ENCODE data around the gene SDK2.
A peak's percentile ranks its signal among the peaks of the same experiment; 100 is the strongest.

Gene SDK2

DNA sequence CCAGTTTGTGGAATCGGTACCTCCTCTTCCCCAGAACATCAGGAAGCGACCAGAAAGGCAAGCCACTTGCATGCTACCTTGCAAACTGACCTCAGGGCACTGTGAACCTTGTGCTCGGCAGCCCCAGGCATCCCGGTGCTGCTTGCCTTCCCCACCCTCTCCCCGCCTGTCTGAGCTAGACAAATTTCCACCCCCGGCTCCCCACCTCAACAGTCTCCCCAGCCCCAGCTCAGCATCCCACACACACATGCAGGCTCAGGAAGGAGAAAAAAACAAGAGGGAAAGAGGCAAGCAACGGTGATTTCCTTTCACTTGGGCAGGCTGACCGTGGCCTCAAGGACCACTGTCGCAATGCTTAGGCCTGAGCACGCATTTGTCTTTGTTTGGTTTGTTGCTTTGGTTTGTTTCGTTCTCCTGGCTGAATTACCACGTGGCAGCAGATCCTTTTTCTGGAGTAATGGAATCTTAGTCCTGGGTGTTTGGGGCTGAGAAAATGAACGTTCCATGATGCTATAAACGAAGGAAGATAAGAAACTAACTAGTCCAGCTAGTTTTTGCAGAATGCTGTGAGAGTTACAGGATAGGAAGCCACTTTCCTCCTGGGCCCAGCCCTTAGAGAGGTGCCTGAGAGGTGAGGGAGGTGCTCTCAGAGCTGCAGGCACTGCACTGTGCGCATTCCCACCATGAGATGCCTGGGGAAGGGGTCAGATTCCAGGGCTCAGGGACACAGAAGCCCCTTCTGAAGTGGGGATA lies 27.9 kb downstream of the SDK2 start:
- Histone ChIP-seq H3K36me3 (ENCODE audit: control insufficient read depth, insufficient read depth, low read length) (no peaks in the 10 kb centered on the region), H3K27me3 (ENCODE audit: control insufficient read depth, insufficient read depth, low read length) (no peaks in the 10 kb centered on the region), H3K9ac (ENCODE audit: low read depth, low read length) (no peak overlapping the region), H3K4me1 (ENCODE audit: control insufficient read depth, insufficient read depth, low read length) (peaks cover 33% of the 10 kb centered on the region), H3K4me3 (ENCODE audit: low read depth, low read length) (no peak overlapping the region), H3K9me3 (ENCODE audit: control insufficient read depth, insufficient read depth, low read length) (no peaks in the 10 kb centered on the region)

DNA sequence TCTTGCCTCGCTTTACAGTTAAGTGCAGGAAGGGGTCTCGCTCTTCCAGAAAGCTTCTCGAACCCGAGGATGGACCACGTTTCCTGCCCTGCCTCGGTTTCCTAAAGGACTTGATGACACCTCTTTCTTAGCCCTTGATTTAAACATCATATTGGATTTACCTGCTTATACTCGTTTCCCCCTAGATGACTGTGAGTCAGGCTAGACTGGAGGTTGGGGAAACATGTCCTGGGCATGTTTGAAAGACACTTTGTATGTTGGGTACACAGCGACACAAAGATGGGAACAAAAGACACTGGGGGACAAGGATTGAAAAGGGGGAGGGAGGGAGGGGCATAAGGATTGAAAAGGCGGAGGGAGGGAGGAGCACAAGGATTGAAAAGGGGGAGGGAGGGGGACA lies 30.0 kb downstream of the SDK2 start:
- Histone ChIP-seq H3K4me1 (ENCODE audit: control insufficient read depth, insufficient read depth, low read length) (peaks cover 33% of the 10 kb centered on the region), H3K36me3 (ENCODE audit: control insufficient read depth, insufficient read depth, low read length) (no peaks in the 10 kb centered on the region), H3K27me3 (ENCODE audit: control insufficient read depth, insufficient read depth, low read length) (no peaks in the 10 kb centered on the region), H3K9me3 (ENCODE audit: control insufficient read depth, insufficient read depth, low read length) (no peaks in the 10 kb centered on the region), H3K4me3 (ENCODE audit: low read depth, low read length) (peak overlapping the region; percentile 18), H3K9ac (ENCODE audit: low read depth, low read length) (peak overlapping the region; percentile 16)

GRCh38 chr17:73613271-73614233 lies 30.7 kb downstream of the SDK2 start:
- H3K9ac ChIP-seq (ENCODE audit: low read depth, low read length) = peak overlapping the region; percentile 16
- H3K36me3 ChIP-seq (ENCODE audit: control insufficient read depth, insufficient read depth, low read length) = no peaks in the 10 kb centered on the region
- H3K4me3 ChIP-seq (ENCODE audit: low read depth, low read length) = peak overlapping the region; percentile 40
- no peaks in the 10 kb centered on the region for H3K27me3 ChIP-seq (ENCODE audit: control insufficient read depth, insufficient read depth, low read length)
- H3K4me1 ChIP-seq (ENCODE audit: control insufficient read depth, insufficient read depth, low read length) = peaks cover 33% of the 10 kb centered on the region
- H3K9me3 ChIP-seq (ENCODE audit: control insufficient read depth, insufficient read depth, low read length) = no peaks in the 10 kb centered on the region

DNA sequence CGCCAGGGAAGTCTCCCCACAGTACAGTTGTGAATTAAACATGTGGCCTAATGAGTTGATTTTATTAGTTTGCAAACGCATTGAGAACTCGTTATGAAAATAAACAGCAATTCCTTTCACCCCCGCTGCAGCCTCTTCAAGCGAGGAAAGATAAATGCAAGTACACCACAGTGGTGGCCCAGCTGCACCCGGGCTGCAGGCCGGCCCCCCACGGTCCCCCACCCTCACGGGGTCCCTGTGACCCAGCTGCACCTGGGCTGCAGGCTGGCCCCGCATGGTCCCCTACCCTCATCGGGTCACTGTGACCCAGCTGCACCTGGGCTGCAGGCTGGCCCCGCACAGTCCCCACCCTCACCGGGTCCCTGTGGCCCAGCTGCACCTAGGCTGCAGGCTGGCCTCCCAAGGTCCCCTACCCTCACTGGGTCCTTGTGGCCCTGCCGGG lies 32.2 kb downstream of the SDK2 start:
- no peak overlapping the region for H3K9ac ChIP-seq (ENCODE audit: low read depth, low read length)
- H3K4me1 ChIP-seq (ENCODE audit: control insufficient read depth, insufficient read depth, low read length) = peaks cover 22% of the 10 kb centered on the region
- no peaks in the 10 kb centered on the region for H3K27me3 ChIP-seq (ENCODE audit: control insufficient read depth, insufficient read depth, low read length)

GRCh38 chr17:73611630-73612029 lies 32.6 kb downstream of the SDK2 start:
- no peaks in the 10 kb centered on the region for H3K9me3 ChIP-seq (ENCODE audit: control insufficient read depth, insufficient read depth, low read length)
- H3K4me1 ChIP-seq (ENCODE audit: control insufficient read depth, insufficient read depth, low read length) = peaks cover 20% of the 10 kb centered on the region
- no peak overlapping the region for H3K9ac ChIP-seq (ENCODE audit: low read depth, low read length)
- no peaks in the 10 kb centered on the region for H3K27me3 ChIP-seq (ENCODE audit: control insufficient read depth, insufficient read depth, low read length)
- H3K36me3 ChIP-seq (ENCODE audit: control insufficient read depth, insufficient read depth, low read length) = no peaks in the 10 kb centered on the region
- H3K4me3 ChIP-seq (ENCODE audit: low read depth, low read length) = no peak overlapping the region

More for the DNA sequence above, 32.2 kb downstream of the SDK2 start:
- Histone ChIP-seq H3K36me3 (ENCODE audit: control insufficient read depth, insufficient read depth, low read length) (no peaks in the 10 kb centered on the region), H3K9me3 (ENCODE audit: control insufficient read depth, insufficient read depth, low read length) (no peaks in the 10 kb centered on the region), H3K4me3 (ENCODE audit: low read depth, low read length) (no peak overlapping the region)

DNA sequence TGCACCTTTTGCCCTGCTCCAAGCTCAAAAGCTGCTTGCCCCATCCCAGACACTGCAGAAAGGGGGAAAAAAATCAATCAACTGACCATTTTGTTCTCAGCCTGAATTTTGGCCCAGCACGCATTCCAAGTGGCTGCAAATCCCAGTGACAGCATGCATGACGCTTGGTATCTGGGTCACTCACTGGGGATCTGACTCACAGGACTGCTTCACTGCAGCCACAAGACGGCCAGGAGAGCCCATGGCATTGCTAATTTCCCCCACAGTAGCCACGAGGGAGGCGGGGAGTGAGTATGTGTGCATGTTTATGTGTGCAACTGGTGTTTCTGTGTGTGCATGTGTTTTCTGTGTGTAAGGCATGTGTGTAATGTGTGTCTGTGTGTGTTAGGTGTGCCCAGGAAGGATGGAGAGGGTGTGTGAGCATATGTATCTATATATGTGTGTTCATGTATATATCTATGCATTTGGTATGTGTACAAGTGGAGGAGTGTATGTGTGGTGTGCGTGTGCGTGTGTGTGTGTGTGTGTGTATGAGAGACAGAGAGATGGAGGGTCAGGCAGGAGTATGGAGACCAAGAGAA lies 33.8 kb downstream of the SDK2 start:
- H3K9ac ChIP-seq (ENCODE audit: low read depth, low read length) = no peak overlapping the region
- H3K4me1 ChIP-seq (ENCODE audit: control insufficient read depth, insufficient read depth, low read length) = peaks cover 15% of the 10 kb centered on the region
- no peaks in the 10 kb centered on the region for H3K9me3 ChIP-seq (ENCODE audit: control insufficient read depth, insufficient read depth, low read length)
- no peak overlapping the region for H3K4me3 ChIP-seq (ENCODE audit: low read depth, low read length)
- H3K27me3 ChIP-seq (ENCODE audit: control insufficient read depth, insufficient read depth, low read length) = no peaks in the 10 kb centered on the region
- no peaks in the 10 kb centered on the region for H3K36me3 ChIP-seq (ENCODE audit: control insufficient read depth, insufficient read depth, low read length)

GRCh38 chr17:73609758-73610157 lies 34.5 kb downstream of the SDK2 start:
- H3K9me3 ChIP-seq (ENCODE audit: control insufficient read depth, insufficient read depth, low read length) = no peaks in the 10 kb centered on the region
- no peaks in the 10 kb centered on the region for H3K36me3 ChIP-seq (ENCODE audit: control insufficient read depth, insufficient read depth, low read length)
- no peak overlapping the region for H3K4me3 ChIP-seq (ENCODE audit: low read depth, low read length)
- H3K4me1 ChIP-seq (ENCODE audit: control insufficient read depth, insufficient read depth, low read length) = peaks cover 8% of the 10 kb centered on the region
- H3K9ac ChIP-seq (ENCODE audit: low read depth, low read length) = no peak overlapping the region
- H3K27me3 ChIP-seq (ENCODE audit: control insufficient read depth, insufficient read depth, low read length) = no peaks in the 10 kb centered on the region

DNA sequence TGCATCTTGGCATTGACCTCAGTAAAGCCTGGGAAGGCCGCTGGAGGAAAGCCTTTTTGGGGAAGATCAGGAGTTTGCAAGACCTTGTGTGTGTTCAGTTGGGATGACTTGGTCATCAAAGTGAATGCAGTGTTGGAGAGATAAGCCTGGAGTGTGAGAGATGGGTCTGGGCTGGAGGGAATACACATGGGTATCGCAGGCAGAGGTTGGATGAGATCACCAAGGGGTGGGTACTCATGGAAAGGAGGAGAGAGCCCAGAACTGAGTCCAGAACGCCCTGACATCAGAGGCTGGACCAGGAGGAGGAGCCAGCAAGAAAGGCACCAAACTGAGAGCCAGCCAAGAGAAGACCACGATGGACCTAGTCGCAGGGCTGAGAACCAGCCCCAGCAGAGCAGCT lies 35.2 kb downstream of the SDK2 start:
- no peak overlapping the region for H3K4me3 ChIP-seq (ENCODE audit: low read depth, low read length)
- no peaks in the 10 kb centered on the region for H3K9me3 ChIP-seq (ENCODE audit: control insufficient read depth, insufficient read depth, low read length)
- no peaks in the 10 kb centered on the region for H3K27me3 ChIP-seq (ENCODE audit: control insufficient read depth, insufficient read depth, low read length)
- no peak overlapping the region for H3K9ac ChIP-seq (ENCODE audit: low read depth, low read length)
- H3K36me3 ChIP-seq (ENCODE audit: control insufficient read depth, insufficient read depth, low read length) = no peaks in the 10 kb centered on the region
- peaks cover 4% of the 10 kb centered on the region for H3K4me1 ChIP-seq (ENCODE audit: control insufficient read depth, insufficient read depth, low read length)

DNA sequence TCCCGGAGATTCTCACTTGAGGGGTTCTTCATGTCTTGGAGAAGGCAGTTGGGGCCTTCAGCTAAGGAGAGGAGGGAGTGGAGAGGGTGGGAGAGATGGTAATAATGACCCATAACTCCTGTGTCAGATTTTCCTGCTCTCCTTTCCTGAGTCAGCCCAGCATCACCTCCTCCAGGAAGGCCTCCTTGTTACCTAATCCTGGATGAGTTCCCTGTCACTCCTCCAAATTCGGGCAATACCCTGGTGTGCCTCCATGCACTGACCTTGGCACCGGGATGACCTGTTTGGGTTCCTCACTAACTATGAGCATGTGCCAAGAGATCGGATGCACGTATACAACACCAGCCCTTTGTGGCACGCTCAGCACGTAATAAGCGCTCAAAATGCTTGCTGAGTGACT lies 38.8 kb downstream of the SDK2 start:
- H3K4me1 ChIP-seq (ENCODE audit: control insufficient read depth, insufficient read depth, low read length) = no peaks in the 10 kb centered on the region
- H3K9ac ChIP-seq (ENCODE audit: low read depth, low read length) = no peak overlapping the region
- no peaks in the 10 kb centered on the region for H3K36me3 ChIP-seq (ENCODE audit: control insufficient read depth, insufficient read depth, low read length)
- no peaks in the 10 kb centered on the region for H3K9me3 ChIP-seq (ENCODE audit: control insufficient read depth, insufficient read depth, low read length)
- H3K27me3 ChIP-seq (ENCODE audit: control insufficient read depth, insufficient read depth, low read length) = no peaks in the 10 kb centered on the region
- H3K4me3 ChIP-seq (ENCODE audit: low read depth, low read length) = no peak overlapping the region

DNA sequence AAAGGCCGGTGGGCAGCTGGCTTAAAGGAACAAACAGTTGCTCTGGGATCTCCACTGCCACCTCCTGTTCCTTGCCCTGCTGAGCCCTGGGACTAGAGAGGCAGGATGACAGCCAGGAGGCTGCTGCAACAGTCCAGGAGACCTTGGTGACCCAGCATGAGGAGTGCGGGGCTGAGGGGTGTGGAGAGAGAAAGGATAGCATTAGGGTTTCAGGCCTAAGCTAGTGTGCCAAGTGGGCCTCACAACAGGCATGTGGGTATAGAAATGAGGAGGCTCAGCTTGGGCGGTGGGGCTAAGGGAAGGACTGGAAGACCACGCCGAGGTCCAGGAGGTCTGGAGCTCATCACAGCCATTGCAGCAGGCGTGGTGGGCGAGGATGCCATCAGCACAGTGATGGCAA lies 39.8 kb downstream of the SDK2 start:
- H3K9ac ChIP-seq (ENCODE audit: low read depth, low read length) = no peak overlapping the region
- H3K36me3 ChIP-seq (ENCODE audit: control insufficient read depth, insufficient read depth, low read length) = peaks cover 2% of the 10 kb centered on the region
- no peak overlapping the region for H3K4me3 ChIP-seq (ENCODE audit: low read depth, low read length)
- H3K27me3 ChIP-seq (ENCODE audit: control insufficient read depth, insufficient read depth, low read length) = no peaks in the 10 kb centered on the region
- H3K4me1 ChIP-seq (ENCODE audit: control insufficient read depth, insufficient read depth, low read length) = no peaks in the 10 kb centered on the region
- no peaks in the 10 kb centered on the region for H3K9me3 ChIP-seq (ENCODE audit: control insufficient read depth, insufficient read depth, low read length)

DNA sequence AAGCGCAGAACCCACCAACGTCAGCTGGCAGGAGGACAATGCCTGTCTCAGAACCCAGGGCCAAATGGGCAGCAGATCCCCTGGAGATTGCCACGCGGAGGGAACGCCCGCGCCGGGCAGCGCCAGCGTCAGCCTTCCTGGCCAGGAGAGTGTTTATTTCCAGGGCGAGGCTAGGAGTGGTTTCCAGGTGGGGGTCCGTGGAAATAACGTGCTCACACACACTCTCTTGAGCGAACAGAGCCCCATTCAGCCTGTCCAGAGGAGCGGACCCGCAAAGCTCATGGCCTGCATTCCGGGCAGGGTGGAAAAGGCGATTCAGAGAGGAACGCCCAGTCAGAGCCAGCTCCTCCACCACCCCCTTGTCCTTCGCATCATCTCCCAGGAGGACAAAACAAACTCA lies 40.3 kb downstream of the SDK2 start:
- H3K36me3 ChIP-seq (ENCODE audit: control insufficient read depth, insufficient read depth, low read length) = peaks cover 2% of the 10 kb centered on the region
- no peaks in the 10 kb centered on the region for H3K9me3 ChIP-seq (ENCODE audit: control insufficient read depth, insufficient read depth, low read length)
- H3K4me3 ChIP-seq (ENCODE audit: low read depth, low read length) = no peak overlapping the region
- no peaks in the 10 kb centered on the region for H3K4me1 ChIP-seq (ENCODE audit: control insufficient read depth, insufficient read depth, low read length)
- H3K9ac ChIP-seq (ENCODE audit: low read depth, low read length) = no peak overlapping the region
- H3K27me3 ChIP-seq (ENCODE audit: control insufficient read depth, insufficient read depth, low read length) = no peaks in the 10 kb centered on the region
